Measurements from ENCODE around the gene LCE3C.

DNA sequence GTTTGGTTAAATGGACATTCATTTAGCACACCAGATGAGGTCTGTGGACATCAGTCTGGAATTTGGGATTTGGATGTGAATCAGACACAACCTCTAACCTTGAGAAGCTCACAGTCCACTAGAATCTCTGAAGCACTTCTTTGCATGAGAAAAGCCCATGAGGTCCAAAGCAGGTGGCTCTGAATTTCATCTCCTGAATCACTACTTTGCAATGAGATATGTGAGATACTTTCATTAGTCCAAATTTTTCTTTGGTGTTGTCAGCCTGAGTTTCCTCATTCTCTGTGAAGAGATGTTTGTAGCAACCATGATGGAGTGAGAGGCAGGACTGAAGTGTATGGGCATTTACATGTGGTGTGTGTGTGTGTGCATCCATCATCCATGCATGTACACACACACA is 46.6 kb downstream of the LCE3C start:
- no peak for TF ChIP-seq POLR2AphosphoS5 (IDR thresholded peaks at IDR 0.05; ENCODE audit: low read depth, low read length)
- TF ChIP-seq SIN3A (IDR thresholded peaks at IDR 0.05; ENCODE audit: borderline replicate concordance, insufficient read depth, low read length), result no peak
- no peak for TF ChIP-seq REST (IDR thresholded peaks at IDR 0.05; ENCODE audit: insufficient read depth in 1 of 2, low read depth in 2 of 2, low read length in 2 of 2)
- TF ChIP-seq FOXP2 (optimal IDR thresholded peaks at IDR 0.05; ENCODE audit: borderline replicate concordance, extremely low read depth, extremely low read length, insufficient read depth), result no peak
- TF ChIP-seq TAF1 (IDR thresholded peaks at IDR 0.05; ENCODE audit: borderline replicate concordance, insufficient read depth, low read length), result no peak

Data from PFSK-1 (cell line).